ENCODE measurements around the gene SHKBP1.

Gene SHKBP1

DNA sequence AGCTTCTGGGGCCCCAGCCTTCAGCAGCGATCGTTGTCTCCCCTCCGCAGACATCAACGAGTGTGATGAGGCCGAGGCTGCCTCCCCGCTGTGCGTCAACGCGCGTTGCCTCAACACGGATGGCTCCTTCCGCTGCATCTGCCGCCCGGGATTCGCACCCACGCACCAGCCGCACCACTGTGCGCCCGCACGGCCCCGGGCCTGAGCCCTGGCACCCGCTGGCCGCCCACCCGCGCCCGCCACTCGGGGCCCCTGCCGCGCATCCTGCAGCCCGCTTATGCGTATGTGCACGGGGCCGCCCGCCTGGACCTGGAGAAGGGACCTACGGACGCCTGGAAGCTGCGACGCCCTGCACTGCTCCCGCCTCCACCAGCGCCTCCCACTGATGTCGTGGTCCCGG is 52.7 kb downstream of the SHKBP1 start:
- Histone ChIP-seq H3K4me1 (ENCODE audit: insufficient read depth, low read length) (peaks cover 16% of the 10 kb centered on the region), H3K9me3 (ENCODE audit: control insufficient read depth, insufficient read depth, low read length) (no peaks in the 10 kb centered on the region), H3K36me3 (ENCODE audit: insufficient read depth, low read length) (no peaks in the 10 kb centered on the region; the same call in 1 of the 2 replicates), H3K9ac (ENCODE audit: low read depth, low read length) (no peak overlapping the region)

DNA sequence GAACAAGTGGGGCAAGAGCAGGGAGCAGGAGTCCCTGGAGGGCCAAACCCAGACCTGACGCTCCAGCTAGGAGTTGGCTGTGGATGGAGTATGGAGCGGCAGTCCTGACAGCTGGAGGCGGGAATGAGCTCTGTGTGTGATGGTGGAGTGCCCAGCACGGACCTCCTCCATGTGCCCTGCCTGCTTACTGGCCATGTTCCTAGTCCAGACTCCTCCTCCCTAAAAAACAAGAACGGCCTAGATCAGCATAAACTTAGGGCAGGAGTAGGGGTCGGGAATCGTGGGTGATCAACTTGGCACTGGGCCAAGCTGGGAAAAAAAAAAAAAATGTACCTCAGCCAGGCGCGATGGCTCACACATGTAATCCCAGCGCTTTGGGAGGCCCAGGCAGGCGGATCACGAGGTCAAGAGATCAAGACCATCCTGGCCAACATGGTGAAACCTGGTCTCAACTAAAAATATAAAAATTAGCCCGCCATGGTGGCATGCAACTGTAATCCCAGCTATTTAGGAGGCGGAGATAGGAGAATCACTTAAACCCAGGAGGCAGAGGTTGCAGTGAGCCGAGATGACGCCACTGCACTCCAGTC is 54.0 kb downstream of the SHKBP1 start:
- Histone ChIP-seq H3K9me3 (ENCODE audit: control insufficient read depth, insufficient read depth, low read length) (no peaks in the 10 kb centered on the region), H3K9ac (ENCODE audit: low read depth, low read length) (no peak overlapping the region), H3K4me1 (ENCODE audit: insufficient read depth, low read length) (peaks cover 16% of the 10 kb centered on the region), H3K36me3 (ENCODE audit: insufficient read depth, low read length) (no peaks in the 10 kb centered on the region; the same call in 1 of the 2 replicates)

DNA sequence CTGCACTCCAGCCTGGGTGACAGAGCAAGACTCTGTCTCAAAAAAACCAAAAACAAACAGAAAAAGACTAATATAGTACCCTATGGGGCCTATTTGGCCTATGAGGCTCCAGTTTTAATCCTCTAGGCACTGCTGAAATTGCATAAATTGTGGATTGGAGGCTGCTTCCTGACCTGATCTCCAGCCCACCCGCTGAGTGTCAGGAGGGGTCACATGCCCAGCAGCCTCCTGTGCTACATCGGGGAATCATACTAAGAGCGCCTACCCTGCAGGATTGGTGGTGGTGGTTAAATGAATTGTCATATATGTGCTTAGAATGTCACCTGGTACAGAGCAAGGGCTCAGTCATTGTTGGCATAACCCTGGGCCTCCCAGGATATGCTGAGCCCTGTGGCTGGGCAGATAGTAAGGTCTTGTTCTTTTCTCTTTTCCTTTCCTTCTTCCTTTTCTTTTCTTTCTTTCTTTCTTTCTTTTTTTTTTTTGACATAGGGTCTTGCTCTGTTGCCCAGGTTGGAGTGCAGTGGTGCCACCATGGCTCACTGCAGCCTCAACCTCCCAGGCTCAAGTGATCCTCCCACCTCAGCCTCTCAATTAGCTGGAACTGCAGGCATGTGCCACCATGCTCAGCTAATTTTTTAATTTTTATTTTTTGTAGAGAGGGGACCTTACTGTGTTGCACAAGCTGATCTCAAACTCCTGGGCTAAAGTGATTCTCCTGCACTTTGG is 55.8 kb downstream of the SHKBP1 start:
- Histone ChIP-seq H3K9ac (ENCODE audit: low read depth, low read length) (no peak overlapping the region), H3K36me3 (ENCODE audit: insufficient read depth, low read length) (no peaks in the 10 kb centered on the region), H3K4me1 (ENCODE audit: insufficient read depth, low read length) (peaks cover 16% of the 10 kb centered on the region), H3K9me3 (ENCODE audit: control insufficient read depth, insufficient read depth, low read length) (no peaks in the 10 kb centered on the region)

DNA sequence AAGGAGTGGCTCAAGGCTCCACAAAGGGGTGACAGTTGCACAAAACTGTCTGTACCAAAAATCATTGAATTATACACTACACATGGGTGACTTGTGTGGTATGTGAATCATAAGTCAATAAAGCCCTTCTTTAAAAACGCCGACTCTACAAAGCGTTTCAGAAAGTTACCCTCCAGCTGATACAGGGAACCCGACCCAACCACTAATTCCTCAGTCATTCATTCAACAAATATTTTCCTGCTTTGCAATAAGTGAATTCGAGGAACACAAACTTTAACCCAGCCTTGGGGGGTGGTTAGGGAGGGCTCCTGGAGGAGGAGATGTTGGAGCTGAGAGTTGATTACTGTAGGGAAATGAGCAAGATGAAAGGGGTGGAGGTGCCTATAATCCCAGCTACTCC is 56.5 kb downstream of the SHKBP1 start:
- no peaks in the 10 kb centered on the region for H3K36me3 ChIP-seq (ENCODE audit: insufficient read depth, low read length)
- no peaks in the 10 kb centered on the region for H3K9me3 ChIP-seq (ENCODE audit: control insufficient read depth, insufficient read depth, low read length)
- H3K4me1 ChIP-seq (ENCODE audit: insufficient read depth, low read length) = peaks cover 16% of the 10 kb centered on the region
- no peak overlapping the region for H3K9ac ChIP-seq (ENCODE audit: low read depth, low read length)

DNA sequence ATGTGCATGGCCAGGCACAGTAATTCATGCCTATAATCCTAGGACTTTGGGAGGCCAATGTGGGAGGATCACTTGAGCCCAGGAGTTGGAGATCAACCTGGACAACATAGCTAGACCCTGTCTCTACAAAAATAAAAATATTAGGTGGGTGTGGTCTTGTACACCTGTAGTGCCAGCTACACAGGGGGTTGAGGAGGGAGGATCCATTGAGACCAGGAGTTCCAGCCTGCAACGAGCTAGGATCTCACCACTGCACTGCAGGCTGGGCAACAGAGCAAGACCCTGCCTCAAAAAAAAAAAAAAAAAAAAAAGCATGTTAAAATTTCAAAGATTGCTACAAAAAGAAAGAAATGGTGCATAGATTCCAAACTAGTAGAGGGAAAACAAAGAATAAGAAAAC is 61.7 kb downstream of the SHKBP1 start:
- no peaks in the 10 kb centered on the region for H3K36me3 ChIP-seq (ENCODE audit: insufficient read depth, low read length)
- no peaks in the 10 kb centered on the region for H3K9me3 ChIP-seq (ENCODE audit: control insufficient read depth, insufficient read depth, low read length)
- H3K9ac ChIP-seq (ENCODE audit: low read depth, low read length) = no peak overlapping the region
- H3K4me1 ChIP-seq (ENCODE audit: insufficient read depth, low read length) = peaks cover 13% of the 10 kb centered on the region

DNA sequence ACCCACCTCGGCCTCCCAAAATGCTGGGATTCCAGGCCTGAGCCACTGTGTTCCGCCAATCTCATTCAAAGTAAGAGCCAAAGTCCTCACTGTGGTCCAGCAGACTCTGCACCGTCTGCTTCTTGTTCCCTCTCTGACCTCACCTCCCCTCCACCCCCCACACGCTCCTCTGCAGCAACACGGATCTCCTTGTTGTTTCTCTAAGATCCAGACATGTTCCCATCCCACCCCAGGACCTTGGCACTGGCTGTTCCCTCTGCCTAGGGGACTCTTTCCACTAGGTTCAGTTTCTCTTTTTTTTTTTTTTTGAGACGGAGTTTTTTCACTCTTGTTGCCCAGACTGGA is 62.9 kb downstream of the SHKBP1 start:
- Histone ChIP-seq H3K9me3 (ENCODE audit: control insufficient read depth, insufficient read depth, low read length) (no peaks in the 10 kb centered on the region), H3K36me3 (ENCODE audit: insufficient read depth, low read length) (no peaks in the 10 kb centered on the region), H3K4me1 (ENCODE audit: insufficient read depth, low read length) (peaks cover 5% of the 10 kb centered on the region; the same call in 1 of the 2 replicates), H3K9ac (ENCODE audit: low read depth, low read length) (no peak overlapping the region)

DNA sequence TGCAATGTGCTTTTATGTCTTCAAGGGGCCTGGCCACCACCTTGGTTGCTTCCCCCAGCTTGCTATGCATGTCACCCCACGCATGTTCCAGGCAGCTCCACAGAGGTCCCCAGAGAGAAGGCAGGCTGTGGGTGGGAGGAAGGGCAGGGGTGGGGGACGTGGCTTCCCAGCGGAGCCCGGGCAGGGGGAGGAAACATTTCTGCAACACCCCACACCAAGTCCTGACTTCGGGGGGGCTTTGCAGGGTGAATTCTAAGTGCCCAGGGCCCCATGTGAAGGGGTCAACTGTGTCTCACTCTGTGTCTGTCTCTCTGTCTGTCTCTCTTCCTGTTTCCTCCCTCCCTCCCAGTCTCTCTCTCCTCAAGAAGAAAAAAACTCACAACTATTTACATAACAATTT is 64.1 kb downstream of the SHKBP1 start:
- no peaks in the 10 kb centered on the region for H3K9me3 ChIP-seq (ENCODE audit: control insufficient read depth, insufficient read depth, low read length)
- H3K36me3 ChIP-seq (ENCODE audit: insufficient read depth, low read length) = no peaks in the 10 kb centered on the region
- H3K4me1 ChIP-seq (ENCODE audit: insufficient read depth, low read length) = peaks cover 5% of the 10 kb centered on the region; the same call in 1 of the 2 replicates
- no peak overlapping the region for H3K9ac ChIP-seq (ENCODE audit: low read depth, low read length)
